Measurements from ENCODE around the gene FASTKD1.

Gene FASTKD1

GRCh38 chr2:169509955-169510354 lies 63.7 kb downstream of the FASTKD1 start:
- in situ Hi-C loops (cut with MboI; ENCODE audit: low sequenced_read_pairs, unreplicated experiment): no loop called here
- no peak for TF ChIP-seq CTCF (IDR thresholded peaks at IDR 0.05; ENCODE audit: borderline replicate concordance, control extremely low read depth, extremely low read depth, insufficient read depth, missing control alignments)
- DNase-seq (ENCODE audit: low spot score): no peak

- in situ Hi-C loops (cut with MboI; ENCODE audit: low sequenced_read_pairs, unreplicated experiment): no loop called here
- TF ChIP-seq CTCF (IDR thresholded peaks at IDR 0.05; ENCODE audit: borderline replicate concordance, control extremely low read depth, extremely low read depth, insufficient read depth, missing control alignments): no peak
- no peak for DNase-seq (ENCODE audit: low spot score)
Measured at GRCh38 chr2:169509298-169509885, 64.3 kb downstream of the FASTKD1 start, which contains the start of gene KLHL41. TSS of gene KLHL41 (plus strand) at chr2:169509702. CDS start at chr2:169509779, 77 bp downstream.

- peak; percentile 28 for DNase-seq (ENCODE audit: low spot score)
Measured at GRCh38 chr2:169507698-169508097, 66.0 kb downstream of the FASTKD1 start.

GRCh38 chr2:169504651-169505050 lies 69.0 kb downstream of the FASTKD1 start:
- TF ChIP-seq CTCF (IDR thresholded peaks at IDR 0.05; ENCODE audit: borderline replicate concordance, control extremely low read depth, extremely low read depth, insufficient read depth, missing control alignments): no peak
- no peak for DNase-seq (ENCODE audit: low spot score)
- in situ Hi-C loops (cut with MboI; ENCODE audit: low sequenced_read_pairs, unreplicated experiment): no loop called here

More at GRCh38 chr2:169507698-169508097, 66.0 kb downstream of the FASTKD1 start:
- no peak for TF ChIP-seq CTCF (IDR thresholded peaks at IDR 0.05; ENCODE audit: borderline replicate concordance, control extremely low read depth, extremely low read depth, insufficient read depth, missing control alignments)
- in situ Hi-C loops (cut with MboI; ENCODE audit: low sequenced_read_pairs, unreplicated experiment): no loop called here

GRCh38 chr2:169495310-169495928 lies 78.2 kb downstream of the FASTKD1 start:
- TF ChIP-seq CTCF (IDR thresholded peaks at IDR 0.05; ENCODE audit: borderline replicate concordance, control extremely low read depth, extremely low read depth, insufficient read depth, missing control alignments): no peak
- DNase-seq (ENCODE audit: low spot score): no peak
- in situ Hi-C loops (cut with MboI; ENCODE audit: low sequenced_read_pairs, unreplicated experiment): no loop called here

GRCh38 chr2:169493360-169493759 lies 80.3 kb downstream of the FASTKD1 start:
- no peak for DNase-seq (ENCODE audit: low spot score)
- TF ChIP-seq CTCF (IDR thresholded peaks at IDR 0.05; ENCODE audit: borderline replicate concordance, control extremely low read depth, extremely low read depth, insufficient read depth, missing control alignments): no peak
- in situ Hi-C loops (cut with MboI; ENCODE audit: low sequenced_read_pairs, unreplicated experiment): no loop called here
